C4-2B (cell line): ENCODE data around the gene GPR137.
"Not testable (repeated sequence)": the region's sequence is repeated elsewhere in the genome, so short reads cannot be mapped to it uniquely, and the experiment has no call there.

Source experiments
- ZFX ChIP-seq: fragments of 450-650 bp; IDR thresholded peaks from 2 replicates; pipeline ENCODE4 v1.6.1; 2017
- TF ChIP-seq, protein P1 (sequence below): fragments of 450-650 bp; conservative IDR thresholded peaks from 2 replicates; pipeline ENCODE4 v1.5.1; 2017; ENCODE audit warnings: mild to moderate bottlenecking

DNA sequence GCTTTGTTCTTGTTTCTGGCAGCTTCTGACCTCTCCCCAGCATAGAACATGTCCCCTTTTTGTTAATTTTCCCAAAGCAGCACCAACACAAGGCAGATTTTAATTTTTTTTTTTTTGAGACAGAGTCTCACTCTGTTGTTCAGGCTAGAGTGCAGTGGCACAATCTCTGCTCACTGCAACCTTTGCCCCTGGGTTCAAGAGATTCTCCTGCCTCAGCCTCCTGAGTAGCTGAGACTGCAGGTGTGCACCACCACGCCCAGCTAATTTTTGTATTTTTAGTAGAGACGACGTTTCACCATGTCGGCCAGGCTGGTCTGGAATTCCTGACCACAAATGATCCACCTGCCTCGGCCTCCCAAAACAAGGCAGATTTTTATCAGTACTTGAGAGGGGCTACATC, 22.1 kb downstream of the GPR137 start:
- TF ChIP-seq, protein P1, sequence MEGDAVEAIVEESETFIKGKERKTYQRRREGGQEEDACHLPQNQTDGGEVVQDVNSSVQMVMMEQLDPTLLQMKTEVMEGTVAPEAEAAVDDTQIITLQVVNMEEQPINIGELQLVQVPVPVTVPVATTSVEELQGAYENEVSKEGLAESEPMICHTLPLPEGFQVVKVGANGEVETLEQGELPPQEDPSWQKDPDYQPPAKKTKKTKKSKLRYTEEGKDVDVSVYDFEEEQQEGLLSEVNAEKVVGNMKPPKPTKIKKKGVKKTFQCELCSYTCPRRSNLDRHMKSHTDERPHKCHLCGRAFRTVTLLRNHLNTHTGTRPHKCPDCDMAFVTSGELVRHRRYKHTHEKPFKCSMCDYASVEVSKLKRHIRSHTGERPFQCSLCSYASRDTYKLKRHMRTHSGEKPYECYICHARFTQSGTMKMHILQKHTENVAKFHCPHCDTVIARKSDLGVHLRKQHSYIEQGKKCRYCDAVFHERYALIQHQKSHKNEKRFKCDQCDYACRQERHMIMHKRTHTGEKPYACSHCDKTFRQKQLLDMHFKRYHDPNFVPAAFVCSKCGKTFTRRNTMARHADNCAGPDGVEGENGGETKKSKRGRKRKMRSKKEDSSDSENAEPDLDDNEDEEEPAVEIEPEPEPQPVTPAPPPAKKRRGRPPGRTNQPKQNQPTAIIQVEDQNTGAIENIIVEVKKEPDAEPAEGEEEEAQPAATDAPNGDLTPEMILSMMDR, result not testable (repeated sequence)
- not testable (repeated sequence) for TF ChIP-seq ZFX
